ENCODE data around the gene PMEL. TPM values are rescaled to one million over a fixed set of nuclear protein-coding genes. Genes with fewer than 3 reads are reported as not detected.

The PMEL gene
- polyA plus RNA-seq, 1 of the 3 experiments (the other 2 are of a cell fraction) = 1.8 TPM

GRCh38 chr12:55974308-55974730 is 8.5 kb upstream of the PMEL start:
- Histone ChIP-seq H3K9me3 (no peaks in the 10 kb centered on the region), H3K9ac (peak overlapping the region; percentile 91), H3K27me3 (ENCODE audit: insufficient read depth) (no peaks in the 10 kb centered on the region), H3F3A (replicated peaks; ENCODE audit: insufficient read depth) (peaks cover 18% of the 10 kb centered on the region), H3K9me2 (no peaks in the 10 kb centered on the region), H3K4me1 (ENCODE audit: control insufficient read depth in 1 of 2, insufficient read depth in 2 of 2, low read depth in 1 of 2, low read length in 1 of 2) (peaks cover 7% of the 10 kb centered on the region in 2 experiments; a peak in 3 of 4 replicates), H3K4me3 (ENCODE audit: low read depth in 2 of 2, low read length in 1 of 2) (peak overlapping the region; percentile 69 to 94), H3K27ac (ENCODE audit: low read depth in 2 of 2, low read length in 1 of 2) (peak overlapping the region; percentile 79 to 83), H3K36me3 (replicated peaks in 1 of 2; ENCODE audit: control insufficient read depth in 1 of 2, insufficient read depth in 2 of 2, low read length in 1 of 2) (peaks cover 13 to 22% of the 10 kb centered on the region in 2 experiments), H4K20me1 (ENCODE audit: insufficient read depth) (no peaks in the 10 kb centered on the region), H3K79me2 (ENCODE audit: insufficient read depth) (peaks cover 55% of the 10 kb centered on the region), H3K4me2 (peak overlapping the region; percentile 85), H2AFZ (ENCODE audit: low read depth) (peak overlapping the region; percentile 53; the same call in 1 of the 2 replicates)
- under 1% methylated on average over 15 of the region's 15 CpGs for WGBS (ENCODE audit: low lambda C conversion rate)
- TF ChIP-seq FOSL2 (IDR thresholded peaks at IDR 0.05; ENCODE audit: borderline replicate concordance, low read depth) (no peak), USF1 (IDR thresholded peaks at IDR 0.05; ENCODE audit: borderline replicate concordance, low read depth) (no peak), RCOR1 (IDR thresholded peaks at IDR 0.05; ENCODE audit: low read length) (no peak), POLR2AphosphoS5 (IDR thresholded peaks at IDR 0.05; ENCODE audit: low read depth, low read length) (no peak)
- peak; percentile 65 for DNase-seq
- POLR2A ChIA-PET = interaction anchor here (0.8 to 2.1 kb wide), 13 partner anchors 8 to 326 kb away, joined by 3 to 15 read pairs (median 4); partner anchors contain the start of genes CS, DNAJC14, IKZF4 and ORMDL2
- CTCF ChIA-PET = interaction anchor here (0.6 to 2.8 kb wide), 12 partner anchors 10 to 294 kb away, joined by 3 to 28 read pairs (median 4); partner anchors contain the start of genes CD63 and SUOX

GRCh38 chr12:55973599-55974307 is 7.9 kb upstream of the PMEL start, which contains the start of gene RAB5B:
Gene RAB5B (plus strand): TSS chr12:55974078. CDS start chr12:55986961, 12,883 bp downstream.
- peaks cover 18% of the 10 kb centered on the region for H3F3A ChIP-seq (replicated peaks; ENCODE audit: insufficient read depth)
- no peaks in the 10 kb centered on the region for H3K9me3 ChIP-seq
- peak within 1 kb of the TSS; percentile 69 to 94 for H3K4me3 ChIP-seq (ENCODE audit: low read depth in 2 of 2, low read length in 1 of 2)
- H3K4me2 ChIP-seq = peak within 1 kb of the TSS; percentile 85
- WGBS (ENCODE audit: low lambda C conversion rate) = under 1% methylated on average over 34 of the region's 39 CpGs
- peaks cover 55% of the 10 kb centered on the region for H3K79me2 ChIP-seq (ENCODE audit: insufficient read depth)
- H3K36me3 ChIP-seq (replicated peaks in 1 of 2; ENCODE audit: control insufficient read depth in 1 of 2, insufficient read depth in 2 of 2, low read length in 1 of 2) = peaks cover 10 to 20% of the 10 kb centered on the region in 2 experiments
- H4K20me1 ChIP-seq (ENCODE audit: insufficient read depth) = no peaks in the 10 kb centered on the region
- H3K9ac ChIP-seq = peak within 1 kb of the TSS; percentile 91
- no peaks in the 10 kb centered on the region for H3K27me3 ChIP-seq (ENCODE audit: insufficient read depth)
- H3K27ac ChIP-seq (ENCODE audit: low read depth in 2 of 2, low read length in 1 of 2) = peak within 1 kb of the TSS; percentile 83 to 94
- peaks cover 7% of the 10 kb centered on the region in 2 experiments; a peak in 3 of 4 replicates for H3K4me1 ChIP-seq (ENCODE audit: control insufficient read depth in 1 of 2, insufficient read depth in 2 of 2, low read depth in 1 of 2, low read length in 1 of 2)
- peak; percentile 94 for DNase-seq
- no peaks in the 10 kb centered on the region for H3K9me2 ChIP-seq
- peak within 1 kb of the TSS; percentile 63 for H2AFZ ChIP-seq (ENCODE audit: low read depth)
- CTCF ChIA-PET = interaction anchor here (0.6 to 2.8 kb wide), 11 partner anchors 11 to 294 kb away, joined by 3 to 28 read pairs (median 4); partner anchors contain the start of gene SUOX
- POLR2A ChIA-PET = interaction anchor here (0.6 to 2.1 kb wide), 15 partner anchors 9 to 327 kb away, joined by 3 to 15 read pairs (median 4); partner anchors contain the start of genes CS, DNAJC14, IKZF4 and ORMDL2
- TF ChIP-seq GABPA (IDR thresholded peaks at IDR 0.05; ENCODE audit: low read depth) = peak; percentile 55
- TF ChIP-seq USF1 (IDR thresholded peaks at IDR 0.05; ENCODE audit: borderline replicate concordance, low read depth) = peak; percentile 59; the same call in 1 of the 2 replicates
- TF ChIP-seq ZBTB33 (IDR thresholded peaks at IDR 0.05; ENCODE audit: borderline replicate concordance, low read depth) = peak; percentile 84; the same call in 1 of the 2 replicates
- TF ChIP-seq POLR2AphosphoS5 (IDR thresholded peaks at IDR 0.05; ENCODE audit: low read depth, low read length) = peak; percentile 77
- no peak for TF ChIP-seq EZH2phosphoT487 (IDR thresholded peaks at IDR 0.05; ENCODE audit: borderline replicate concordance, low read depth)
- TF ChIP-seq FOSL2 (IDR thresholded peaks at IDR 0.05; ENCODE audit: borderline replicate concordance, low read depth) = no peak
- peak; percentile 100 for TF ChIP-seq PBX3 (IDR thresholded peaks at IDR 0.05)
- peak; percentile 78 for TF ChIP-seq TAF1 (IDR thresholded peaks at IDR 0.05; ENCODE audit: borderline replicate concordance, low read depth, low read length)
- TF ChIP-seq SIN3A (IDR thresholded peaks at IDR 0.05; ENCODE audit: borderline replicate concordance, low read depth, low read length) = peak; percentile 57; the same call in 1 of the 2 replicates
- TF ChIP-seq MAX (IDR thresholded peaks at IDR 0.05; ENCODE audit: low read depth) = peak; percentile 59; the same call in 1 of the 2 replicates
- peak; percentile 98 for TF ChIP-seq CHD2 (IDR thresholded peaks at IDR 0.05; ENCODE audit: low read length, partially characterized antibody)
- no peak for TF ChIP-seq GATA2 (CRISPR knock-in tag; IDR thresholded peaks at IDR 0.05)
- TF ChIP-seq IRF3 (IDR thresholded peaks at IDR 0.05; ENCODE audit: low read depth, low read length) = peak; percentile 95
- TF ChIP-seq NFIC (IDR thresholded peaks at IDR 0.05; ENCODE audit: borderline replicate concordance) = no peak
- TF ChIP-seq TCF12 (IDR thresholded peaks at IDR 0.05) = peak; percentile 38; the same call in 1 of the 2 replicates
- peak; percentile 55; the same call in 1 of the 2 replicates for TF ChIP-seq RFX5 (IDR thresholded peaks at IDR 0.05; ENCODE audit: low read length)
- peak; percentile 78 for TF ChIP-seq MXI1 (IDR thresholded peaks at IDR 0.05; ENCODE audit: low read depth, low read length)

Data from SK-N-SH (cell line).